Dermis microvascular lymphatic vessel endothelial cell (primary cell): ENCODE data around the gene PSMD14. TPM values are rescaled to one million over a fixed set of nuclear protein-coding genes. Genes with fewer than 3 reads are reported as not detected.

Source experiments
- DNase-seq, 2 donors: peaks; one replicate each; pipeline versions ENCODE4 v3.0.0 to v3.0.0-alpha.2; 2010; ENCODE audit warnings: low read depth in 2 of 2
- total RNA-seq: library from RNA; depleted of rRNA; stranded (reverse); fragments of >200 nt; gene quantifications from 2 replicates; pipeline ENCODE4 v1.2.1, GENCODE V29; 2014

PSMD14 gene
- total RNA-seq, 1 donor from 2014 or later, result 79.3 TPM

- no peak for DNase-seq
Measured at GRCh38 chr2:161418715-161419637, 110.8 kb downstream of the PSMD14 start.

GRCh38 chr2:161419638-161420190, 111.5 kb downstream of the PSMD14 start:
- no peak for DNase-seq

- DNase-seq, result no peak
Measured at GRCh38 chr2:161420406-161421074, 112.3 kb downstream of the PSMD14 start.

GRCh38 chr2:161421686-161422085, 113.5 kb downstream of the PSMD14 start:
- no peak for DNase-seq

GRCh38 chr2:161422816-161423403, 114.7 kb downstream of the PSMD14 start:
- DNase-seq, result no peak

GRCh38 chr2:161423421-161424393, 115.5 kb downstream of the PSMD14 start:
- DNase-seq, result peak in 1 of 2 donors; percentile 35

- DNase-seq, result no peak
Measured at GRCh38 chr2:161424394-161424769, 116.2 kb downstream of the PSMD14 start.

GRCh38 chr2:161424891-161425727, 116.9 kb downstream of the PSMD14 start:
- no peak for DNase-seq

GRCh38 chr2:161425728-161426454, 117.7 kb downstream of the PSMD14 start:
- no peak for DNase-seq

GRCh38 chr2:161426455-161426921, 118.3 kb downstream of the PSMD14 start:
- DNase-seq, result no peak

- peak in 1 of 2 donors; percentile 35 for DNase-seq
Measured at GRCh38 chr2:161426922-161427663, 118.9 kb downstream of the PSMD14 start.

GRCh38 chr2:161427664-161428587, 119.7 kb downstream of the PSMD14 start:
- DNase-seq, result no peak

- DNase-seq, result no peak
Measured at GRCh38 chr2:161430386-161430785, 122.2 kb downstream of the PSMD14 start.

GRCh38 chr2:161432107-161432506, 123.9 kb downstream of the PSMD14 start:
- DNase-seq, result no peak

GRCh38 chr2:161434118-161434517, 125.9 kb downstream of the PSMD14 start:
- DNase-seq, result no peak

GRCh38 chr2:161436411-161436810, 128.2 kb downstream of the PSMD14 start:
- DNase-seq, result no peak

- DNase-seq, result no peak
Measured at GRCh38 chr2:161438598-161438997, 130.4 kb downstream of the PSMD14 start.
